ENCODE measurements around the gene METTL6. TPM values are rescaled to one million over a fixed set of nuclear protein-coding genes. Genes with fewer than 3 reads are reported as not detected.
A peak's percentile ranks its signal among the peaks of the same experiment; 100 is the strongest.
"Not testable (repeated sequence)": the region's sequence is repeated elsewhere in the genome, so short reads cannot be mapped to it uniquely, and the experiment has no call there.

Gene METTL6
- total RNA-seq, 1 donor from 2014 or later = 13.8 TPM

DNA sequence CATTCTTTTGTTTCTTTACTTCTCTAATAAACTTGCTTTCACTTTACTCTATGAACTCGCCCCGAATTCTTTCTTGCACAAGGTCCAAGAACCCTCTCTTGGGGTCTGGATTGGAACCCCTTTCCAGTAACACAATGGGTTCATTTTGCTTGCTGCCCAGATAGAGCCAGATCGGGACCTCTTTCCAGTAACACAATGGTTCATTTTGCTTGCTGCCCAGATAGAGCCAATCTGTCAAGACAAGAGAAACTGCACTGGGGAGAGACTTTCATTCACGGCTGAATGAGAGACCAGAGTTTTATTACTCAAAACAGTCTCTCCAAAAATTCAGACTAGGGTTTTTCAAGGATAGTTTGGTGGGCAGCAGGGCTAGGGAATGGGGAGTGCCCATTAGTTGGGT lies 25.4 kb downstream of the METTL6 start:
- Histone ChIP-seq H3K27ac (no peak overlapping the region), H3K9me3 (no peaks in the 10 kb centered on the region), H3K27me3 (no peaks in the 10 kb centered on the region), H3K4me1 (no peaks in the 10 kb centered on the region), H3K4me3 (no peak overlapping the region), H3K36me3 (peaks cover 0 to 4% of the 10 kb centered on the region in 2 donors)
- no peak for DNase-seq (ENCODE audit: extremely low spot score in 2 of 2)
- TF ChIP-seq POLR2AphosphoS5 (IDR thresholded peaks at IDR 0.05; ENCODE audit: insufficient read depth in 1 of 2, low read depth in 1 of 2) (no peak), POLR2A (IDR thresholded peaks at IDR 0.05) (no peak), CTCF (IDR thresholded peaks at IDR 0.05) (no peak)
- intact Hi-C loops (cut with DNase I) = no loop called here

GRCh38 chr3:15399970-15400369 lies 27.4 kb downstream of the METTL6 start:
- Histone ChIP-seq H3K4me1 (no peaks in the 10 kb centered on the region), H3K36me3 (peaks cover 0 to 6% of the 10 kb centered on the region in 2 donors), H3K27ac (no peak overlapping the region), H3K9me3 (no peaks in the 10 kb centered on the region), H3K27me3 (no peaks in the 10 kb centered on the region), H3K4me3 (no peak overlapping the region)
- intact Hi-C loops (cut with DNase I) = no loop called here
- no peak for TF ChIP-seq POLR2A (IDR thresholded peaks at IDR 0.05)
- no peak for TF ChIP-seq CTCF (IDR thresholded peaks at IDR 0.05)
- TF ChIP-seq POLR2AphosphoS5 (IDR thresholded peaks at IDR 0.05; ENCODE audit: insufficient read depth in 1 of 2, low read depth in 1 of 2) = no peak
- no peak for DNase-seq (ENCODE audit: extremely low spot score in 2 of 2)

DNA sequence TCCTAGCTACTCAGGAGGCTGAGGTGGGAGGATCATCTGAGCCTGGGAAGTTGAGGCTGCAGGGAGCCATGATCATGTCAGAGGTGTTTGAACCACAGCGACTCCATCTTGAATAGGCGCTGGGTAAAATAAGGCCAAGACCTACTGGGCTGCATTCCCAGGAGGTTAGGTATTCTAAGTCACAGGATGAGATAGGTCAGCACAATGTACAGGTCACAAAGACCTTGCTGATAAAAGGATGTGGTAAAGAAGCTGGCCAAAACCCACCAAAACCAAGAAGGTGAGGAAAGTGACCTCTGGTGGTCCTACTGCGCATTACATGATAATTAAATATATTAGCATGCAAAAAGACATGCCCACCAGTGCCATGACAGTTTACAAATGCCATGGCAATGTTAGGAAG lies 28.6 kb downstream of the METTL6 start:
- DNase-seq (ENCODE audit: extremely low spot score in 2 of 2); H3K4me1 ChIP-seq; H3K4me3 ChIP-seq; H3K27ac ChIP-seq; H3K36me3 ChIP-seq; H3K27me3 ChIP-seq; intact Hi-C loops (cut with DNase I); H3K9me3 ChIP-seq: not testable (repeated sequence)
- peak in 1 of 3 experiments; percentile 29 for TF ChIP-seq CTCF (IDR thresholded peaks at IDR 0.05)

- H3K4me1 ChIP-seq; DNase-seq (ENCODE audit: extremely low spot score in 2 of 2); H3K36me3 ChIP-seq; H3K4me3 ChIP-seq; H3K27ac ChIP-seq; H3K27me3 ChIP-seq; intact Hi-C loops (cut with DNase I); H3K9me3 ChIP-seq: not testable (repeated sequence)
These were observed 34.1 kb downstream of the METTL6 start for GRCh38 chr3:15393252-15393651.

- Histone ChIP-seq H3K9me3 (peaks cover 5% of the 10 kb centered on the region), H3K27ac (peak overlapping the region; percentile 46), H3K36me3 (no peaks in the 10 kb centered on the region), H3K4me1 (no peaks in the 10 kb centered on the region), H3K27me3 (no peaks in the 10 kb centered on the region), H3K4me3 (no peak overlapping the region)
- TF ChIP-seq CTCF (IDR thresholded peaks at IDR 0.05) = no peak
- TF ChIP-seq POLR2A (IDR thresholded peaks at IDR 0.05) = no peak
- intact Hi-C loops (cut with DNase I) = no loop called here
- no peak for DNase-seq (ENCODE audit: extremely low spot score in 2 of 2)
These were observed 36.3 kb downstream of the METTL6 start for GRCh38 chr3:15391007-15391406.

DNA sequence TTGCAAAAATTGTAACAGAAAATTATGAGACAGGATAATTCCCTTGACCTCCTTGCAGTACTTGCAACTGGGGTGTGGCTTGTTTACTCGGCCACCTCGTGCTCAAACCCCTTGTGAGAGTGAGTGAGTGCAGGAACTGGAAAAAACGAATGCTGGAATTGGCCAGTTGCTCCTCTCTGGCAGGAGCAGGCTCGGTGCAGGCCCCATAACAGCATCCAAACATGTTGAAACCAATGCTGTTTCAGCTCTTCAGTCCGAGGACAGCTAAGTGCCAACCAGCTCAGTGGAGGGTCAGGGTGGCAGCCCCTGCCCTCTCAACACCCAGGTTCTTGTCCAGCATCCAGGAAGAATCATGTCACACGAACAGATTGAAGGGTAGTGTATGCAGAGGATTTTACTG lies 36.9 kb downstream of the METTL6 start:
- Histone ChIP-seq H3K27ac (peak overlapping the region; percentile 46), H3K27me3 (no peaks in the 10 kb centered on the region), H3K9me3 (peaks cover 5% of the 10 kb centered on the region), H3K36me3 (no peaks in the 10 kb centered on the region), H3K4me3 (no peak overlapping the region), H3K4me1 (no peaks in the 10 kb centered on the region)
- DNase-seq (ENCODE audit: extremely low spot score in 2 of 2) = no peak
- intact Hi-C loops (cut with DNase I) = no loop called here
- TF ChIP-seq POLR2A (IDR thresholded peaks at IDR 0.05) (no peak), POLR2AphosphoS5 (IDR thresholded peaks at IDR 0.05; ENCODE audit: insufficient read depth in 1 of 2, low read depth in 1 of 2) (peak in 1 of 2 donors; percentile 23), CTCF (IDR thresholded peaks at IDR 0.05) (no peak)

GRCh38 chr3:15388335-15388734 lies 39.0 kb downstream of the METTL6 start:
- intact Hi-C loops (cut with DNase I); H3K27me3 ChIP-seq; H3K4me3 ChIP-seq; H3K36me3 ChIP-seq; H3K4me1 ChIP-seq; DNase-seq (ENCODE audit: extremely low spot score in 2 of 2); H3K27ac ChIP-seq; H3K9me3 ChIP-seq: not testable (repeated sequence)
